Muscle of arm (tissue), 12 donors: ENCODE results near the gene SERINC5. TPM values are rescaled to one million over a fixed set of nuclear protein-coding genes. Genes with fewer than 3 reads are reported as not detected.
"Not testable (repeated sequence)": the region's sequence is repeated elsewhere in the genome, so short reads cannot be mapped to it uniquely, and the experiment has no call there.

Experiments
- DNase-seq: peaks from one replicate; pipeline ENCODE4 v3.0.0-alpha.2; 2013
- polyA plus RNA-seq, 12 donors: library from polyadenylated mRNA; unstranded; fragments of 120-200 nt; gene quantifications; one replicate each; pipeline ENCODE4 v1.2.1, GENCODE V29; 2013; ENCODE audit not compliant: insufficient read length in 12 of 12

SERINC5 gene
- polyA plus RNA-seq, 12 donors, result 16.6 to 171 (median 21.9) TPM

DNA sequence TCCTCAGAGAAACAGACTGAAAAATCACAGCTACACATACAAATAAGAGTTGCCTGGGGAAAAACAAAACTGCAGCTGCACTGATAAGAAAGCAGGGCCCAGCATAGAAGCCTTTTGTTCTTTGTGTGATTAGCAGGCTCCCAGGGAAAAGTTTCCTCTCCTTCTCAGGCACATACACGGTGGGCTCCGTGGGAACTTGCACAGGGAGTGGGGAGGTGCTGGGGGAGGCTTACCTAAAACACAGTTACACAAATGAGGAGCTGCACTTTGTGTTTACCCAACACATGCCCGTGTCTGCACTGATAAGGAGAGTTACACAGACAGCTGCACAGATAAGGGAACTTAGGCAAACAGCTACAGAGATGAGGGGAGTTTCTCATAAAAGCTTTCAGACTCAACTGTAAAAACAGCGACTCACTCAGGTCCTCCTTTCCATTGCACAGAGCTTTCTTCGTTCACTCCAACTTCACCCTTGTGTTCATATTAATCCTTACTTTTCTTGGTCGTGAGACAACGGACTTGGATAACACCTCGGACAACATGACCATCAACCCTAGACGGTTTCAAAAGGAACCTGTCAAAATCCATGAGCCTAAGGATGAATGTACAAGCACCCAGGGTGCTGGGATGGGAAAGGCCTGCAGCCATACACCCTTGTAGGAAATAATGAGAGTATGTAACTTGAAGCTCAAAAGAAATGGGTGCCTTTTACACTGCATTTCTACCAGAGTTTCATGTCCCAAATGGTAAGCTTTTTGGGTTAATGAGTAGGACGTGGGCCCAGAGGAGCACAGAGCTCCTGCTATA, 50.8 kb downstream of the SERINC5 start:
- DNase-seq, result no peak

DNA sequence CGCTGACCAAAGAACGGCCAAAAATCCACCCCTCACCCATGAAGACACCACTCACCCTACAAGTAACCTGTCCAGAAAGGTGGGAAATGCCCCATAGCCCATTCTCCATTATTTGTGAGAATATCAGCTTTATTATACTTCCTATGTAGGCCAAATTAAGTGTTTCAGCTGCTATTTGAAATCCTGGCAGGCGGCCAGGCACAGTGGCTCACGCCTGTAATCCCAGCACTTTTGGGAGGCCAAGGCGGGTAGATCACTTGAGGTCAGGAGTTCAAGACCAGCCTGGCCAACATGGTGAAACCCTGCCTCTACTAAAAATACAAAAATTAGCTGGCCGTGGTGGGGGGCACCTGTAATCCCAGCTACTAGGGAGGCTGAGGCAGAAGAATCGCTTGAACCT, 54.1 kb downstream of the SERINC5 start:
- not testable (repeated sequence) for DNase-seq

DNA sequence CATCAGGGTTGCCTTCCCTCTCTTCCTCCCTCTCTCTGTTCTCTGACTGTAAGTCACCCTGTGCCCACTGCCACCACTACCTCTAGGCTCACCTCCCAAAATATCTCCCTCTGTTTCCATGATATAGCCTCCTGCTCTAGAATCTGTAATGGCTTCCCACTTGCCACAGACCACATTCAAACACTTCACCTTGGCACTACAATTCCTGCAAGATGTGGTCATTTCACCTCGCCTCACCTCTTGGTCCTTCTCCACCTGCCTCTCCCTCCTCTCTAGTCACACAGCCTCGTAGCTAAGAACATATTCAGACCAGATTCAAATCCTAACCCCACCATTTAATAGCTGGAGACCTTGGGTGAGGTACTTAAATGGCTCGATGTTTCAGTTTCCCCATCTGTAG, 56.9 kb downstream of the SERINC5 start:
- DNase-seq, result no peak

DNA sequence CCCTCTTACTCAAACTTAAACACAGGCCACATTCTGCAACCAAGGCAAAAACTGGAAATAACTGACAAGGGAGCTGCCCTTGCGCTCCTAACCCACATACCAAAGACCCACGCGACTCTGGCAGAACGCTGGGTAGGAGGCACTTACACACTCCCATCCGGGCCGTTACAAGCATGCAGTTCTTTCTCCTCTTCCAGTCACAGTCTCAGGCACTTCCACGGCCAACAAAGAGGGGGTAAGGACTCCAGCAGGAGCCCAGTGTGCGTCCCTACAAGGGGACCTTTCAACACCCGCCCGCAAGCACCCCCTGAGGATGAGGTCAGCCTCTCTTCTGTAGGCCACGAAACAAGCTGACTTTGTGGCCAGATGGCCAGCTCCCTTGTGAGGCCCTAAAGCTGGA, 57.4 kb downstream of the SERINC5 start:
- no peak for DNase-seq

DNA sequence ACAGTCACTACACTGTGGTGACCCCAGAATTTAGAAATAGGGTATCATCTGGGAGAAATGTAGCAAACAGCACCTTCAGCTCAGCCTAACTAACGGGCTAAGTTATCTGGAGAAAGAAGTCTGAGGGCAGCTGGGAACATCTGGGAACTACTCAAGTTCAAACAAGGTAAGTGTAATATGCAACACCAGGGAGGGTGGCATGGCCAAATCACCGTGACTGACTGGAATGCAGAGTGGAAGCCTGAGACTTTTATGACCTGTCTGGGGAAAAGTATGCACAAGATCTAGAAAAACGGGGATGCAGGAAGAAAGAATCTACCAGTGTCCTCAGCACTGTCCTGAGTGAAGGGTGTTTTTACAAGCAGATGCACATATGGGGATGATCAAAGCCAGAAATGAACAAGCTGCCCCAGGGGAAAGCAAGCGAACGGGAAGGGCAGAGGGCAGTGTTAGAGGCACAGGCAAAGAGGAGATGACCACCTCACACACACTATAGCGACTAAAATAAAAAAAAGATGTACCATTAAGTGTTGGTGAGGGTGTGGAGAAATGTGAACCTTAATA, 59.9 kb downstream of the SERINC5 start:
- no peak for DNase-seq

DNA sequence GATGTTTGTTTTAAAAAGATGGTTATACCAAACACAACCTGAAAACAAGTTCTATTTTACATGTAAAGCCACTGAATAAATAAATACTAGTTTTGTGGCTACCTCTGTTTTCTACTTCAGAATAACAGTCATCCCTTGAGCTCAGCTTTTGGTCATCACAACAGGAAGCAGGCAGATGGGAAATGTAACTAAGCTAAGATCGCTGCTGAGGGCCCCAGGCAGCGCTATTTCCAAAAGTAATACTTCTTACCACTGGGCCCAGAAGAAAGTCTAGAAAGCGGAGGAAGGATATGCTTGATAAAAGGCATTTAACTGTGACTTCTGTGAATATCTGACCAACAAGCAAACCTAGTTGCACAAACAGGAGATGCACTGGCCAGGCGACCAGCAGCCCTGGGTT, 61.4 kb downstream of the SERINC5 start:
- no peak for DNase-seq

DNA sequence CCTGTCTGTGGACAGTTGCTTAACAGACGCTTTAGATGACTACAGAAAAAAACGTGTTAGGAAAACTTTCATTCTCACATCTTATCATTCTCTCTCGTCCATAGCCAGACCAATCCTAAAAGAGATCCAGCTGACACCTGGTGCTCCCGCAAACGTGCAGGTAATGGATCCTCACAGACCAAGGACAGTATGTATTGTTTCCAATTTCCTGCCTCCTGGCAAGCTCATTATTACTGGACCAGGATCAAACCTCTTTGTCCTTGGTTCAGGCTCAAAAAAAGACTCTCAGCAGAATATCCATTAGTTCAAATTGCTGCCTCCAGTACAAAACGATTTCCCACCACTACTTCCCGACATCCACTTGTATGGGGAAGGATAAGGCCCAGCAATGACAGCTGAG, 62.4 kb downstream of the SERINC5 start:
- DNase-seq, result peak; percentile 41

DNA sequence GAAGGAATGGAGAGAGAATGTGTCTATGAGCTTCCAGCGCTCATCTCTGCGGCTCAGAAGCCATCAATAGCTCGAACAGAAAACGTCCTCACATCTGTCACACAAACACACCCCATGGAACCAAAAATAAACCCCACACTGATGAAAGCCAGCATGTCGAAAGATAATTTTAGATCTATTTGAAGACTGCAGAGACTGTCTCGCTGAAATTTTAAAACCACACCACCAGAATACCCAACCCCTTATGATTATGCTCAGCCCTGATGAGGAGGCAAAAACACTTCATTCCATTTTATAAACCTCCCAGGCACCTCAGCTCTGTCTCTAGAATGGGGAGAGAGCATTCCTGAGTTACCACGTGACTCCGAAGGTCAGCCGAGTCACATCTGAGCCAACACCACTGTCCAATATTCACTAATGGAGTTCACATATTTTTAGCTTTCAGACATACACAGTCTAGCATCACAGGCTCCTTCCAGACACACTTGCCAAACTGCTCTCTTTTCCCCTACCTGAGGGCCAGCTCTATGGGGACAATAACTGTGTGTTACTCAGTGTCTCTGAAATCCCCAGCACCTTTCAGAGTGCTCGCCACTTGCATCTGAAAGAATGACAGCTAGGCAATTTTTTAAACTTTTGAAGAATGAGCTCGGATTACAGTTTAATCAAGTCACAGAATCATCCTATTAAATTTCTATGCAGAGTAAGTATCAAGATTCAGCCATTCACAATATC, 63.2 kb downstream of the SERINC5 start:
- DNase-seq, result peak; percentile 73

DNA sequence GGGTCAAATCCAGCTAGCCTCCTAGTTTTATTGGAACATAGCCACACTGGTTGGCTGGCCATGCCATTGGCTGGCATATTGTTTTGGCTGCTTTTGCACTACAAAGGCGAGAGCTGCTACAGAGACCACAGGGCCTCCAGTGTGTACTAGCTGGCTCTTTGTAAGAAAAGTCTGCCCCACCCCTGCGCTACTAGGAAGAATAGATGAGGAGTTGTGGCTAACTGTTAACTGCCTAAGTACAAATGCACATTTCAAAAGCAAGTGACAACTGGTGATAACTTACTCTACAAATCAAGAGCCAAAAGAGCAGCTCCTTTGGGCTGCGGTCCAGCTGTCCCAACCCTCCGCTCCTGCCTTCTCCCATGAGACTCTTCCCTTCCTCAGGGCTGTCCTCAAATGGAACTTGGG, 63.9 kb downstream of the SERINC5 start:
- peak; percentile 43 for DNase-seq

DNA sequence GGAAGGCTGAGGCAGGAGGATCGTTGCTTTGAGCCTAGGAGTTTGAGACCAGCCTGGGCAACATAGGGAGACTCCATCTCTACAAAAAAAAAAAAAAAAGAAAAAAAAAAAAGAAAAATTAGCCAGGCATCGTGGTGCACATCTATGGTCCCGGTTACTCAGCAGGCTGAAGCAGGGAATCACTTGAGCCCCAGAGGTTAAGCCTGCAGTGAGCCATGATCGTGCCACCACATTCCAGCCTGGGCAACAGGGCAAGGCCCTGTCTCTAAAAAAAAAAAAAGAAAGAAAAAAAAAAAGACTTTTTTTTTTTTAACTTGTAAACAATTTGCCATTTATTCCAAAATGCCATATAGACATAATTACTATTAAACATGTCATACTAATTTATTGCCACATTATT, 64.5 kb downstream of the SERINC5 start:
- no peak for DNase-seq

DNA sequence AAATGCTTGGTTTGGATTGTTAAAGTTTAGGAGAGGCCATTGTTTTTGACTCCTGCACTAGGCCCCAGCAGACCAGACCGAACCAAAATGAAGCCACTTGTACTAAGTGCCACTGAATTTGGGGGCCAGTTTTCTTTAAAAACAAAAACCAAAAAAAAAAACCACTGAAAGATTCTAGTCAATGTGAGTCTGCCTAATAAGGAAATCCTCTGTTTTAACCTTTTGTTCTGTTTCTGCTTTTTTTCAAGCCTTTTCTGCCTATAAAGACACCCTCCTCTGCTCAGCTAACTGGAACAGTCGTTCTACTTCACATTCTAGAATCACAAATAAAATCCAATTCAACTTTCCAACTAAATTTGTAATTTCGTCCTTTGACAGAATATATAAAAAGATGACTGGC, 64.9 kb downstream of the SERINC5 start:
- no peak for DNase-seq

DNA sequence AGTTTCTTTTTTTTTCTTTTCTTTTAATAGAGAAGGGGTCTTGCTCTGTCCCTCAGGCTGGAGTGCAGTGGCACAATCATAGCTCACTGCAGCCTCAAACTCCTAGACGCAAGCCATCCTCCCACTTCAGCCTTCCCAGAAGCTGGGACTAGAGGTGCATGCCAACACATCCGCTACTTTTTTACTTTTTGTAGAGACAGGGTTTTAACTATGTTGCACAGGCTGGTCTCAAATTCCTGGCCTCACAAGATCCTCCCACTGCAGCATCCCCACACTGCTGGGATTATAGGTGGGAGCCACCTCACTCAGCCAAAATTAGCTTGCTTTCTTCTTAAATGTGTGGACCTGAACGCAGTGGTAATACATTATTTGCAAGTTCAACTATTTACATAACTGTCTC, 66.1 kb downstream of the SERINC5 start:
- DNase-seq, result no peak

DNA sequence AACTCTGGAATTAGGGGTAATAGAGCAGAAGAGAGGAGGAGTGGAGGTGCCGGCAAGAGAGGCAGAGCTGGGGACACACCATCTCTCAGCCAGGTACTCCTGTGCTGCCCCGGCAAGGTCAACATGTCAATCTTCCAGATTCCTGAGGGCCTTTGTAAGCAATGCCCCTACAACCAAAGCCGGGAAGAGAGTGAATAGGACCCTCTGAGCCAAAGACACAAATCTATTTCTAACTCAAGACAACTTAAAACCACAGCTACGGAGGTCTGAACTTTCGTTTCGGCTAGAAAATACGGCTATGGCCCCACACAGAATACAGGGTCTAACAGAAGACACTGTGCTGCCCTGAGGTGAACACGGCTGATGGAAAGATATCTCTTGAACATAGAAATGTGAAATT, 66.6 kb downstream of the SERINC5 start:
- DNase-seq, result no peak

DNA sequence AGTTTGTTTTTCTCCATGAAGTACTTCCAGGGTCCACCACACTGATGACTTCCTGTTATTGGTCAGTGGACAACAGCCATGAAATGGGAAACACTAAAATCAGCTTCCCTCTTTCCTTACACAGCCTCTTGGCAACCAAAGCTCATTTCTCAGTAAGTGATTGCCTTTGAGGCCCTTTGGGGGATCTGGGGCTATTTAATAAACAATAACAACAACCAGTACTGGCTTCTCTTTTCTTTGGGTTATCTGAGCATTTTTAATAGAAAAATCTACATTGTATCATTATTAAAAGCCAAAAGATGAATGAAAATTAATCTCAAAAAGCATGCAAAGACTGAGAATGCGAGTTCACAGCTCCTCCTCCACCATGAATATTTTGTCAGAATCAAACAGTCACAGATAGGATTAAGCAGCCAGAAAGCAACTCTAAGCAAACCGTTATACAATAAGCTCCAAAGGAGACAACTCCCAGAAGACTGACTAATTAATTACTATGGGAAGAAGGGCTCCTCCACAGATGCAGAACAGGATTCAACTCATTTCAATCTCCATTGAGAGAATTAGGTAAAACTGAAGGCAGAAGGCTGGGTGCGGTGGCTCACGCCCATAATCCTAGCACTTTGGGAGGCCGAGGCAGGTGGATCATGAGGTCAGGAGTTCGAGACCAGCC, 68.3 kb downstream of the SERINC5 start:
- no peak for DNase-seq

DNA sequence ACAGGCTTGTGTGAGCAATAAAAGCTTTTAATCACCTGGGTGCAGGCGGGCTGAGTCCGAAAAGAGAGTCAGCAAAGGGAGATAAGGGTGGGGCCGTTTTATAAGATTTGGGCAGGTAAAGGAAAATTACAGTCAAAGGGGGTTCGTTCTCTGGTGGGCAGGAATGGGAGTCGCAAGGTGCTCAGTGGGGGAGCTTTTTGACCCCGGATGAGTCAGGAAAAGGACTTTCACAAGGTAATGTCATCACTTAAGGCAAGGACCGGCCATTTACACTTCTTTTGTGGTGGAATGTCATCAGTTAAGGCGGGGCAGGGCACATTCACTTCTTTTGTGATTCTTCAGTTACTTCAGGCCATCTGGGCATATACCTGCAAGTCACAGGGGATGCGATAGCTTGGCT, 70.3 kb downstream of the SERINC5 start:
- not testable (repeated sequence) for DNase-seq

DNA sequence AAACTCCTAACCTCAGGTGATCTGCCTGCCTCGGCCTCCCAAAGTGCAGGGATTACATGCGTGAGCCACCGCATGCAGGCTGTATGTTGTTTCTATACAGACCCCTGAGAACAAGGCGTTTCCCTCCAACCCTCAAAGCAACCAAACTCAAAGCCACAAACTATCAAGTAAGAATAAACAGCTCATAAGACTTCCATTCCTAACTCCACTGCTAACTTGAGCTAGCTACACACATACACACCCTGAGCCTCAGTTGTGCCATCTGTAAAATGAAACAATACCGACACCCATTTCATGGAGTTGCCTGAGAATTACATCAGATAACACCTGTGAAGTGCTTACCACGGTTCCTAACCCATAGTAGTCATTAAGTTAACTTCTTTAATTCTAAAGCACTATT, 70.8 kb downstream of the SERINC5 start:
- DNase-seq, result no peak

DNA sequence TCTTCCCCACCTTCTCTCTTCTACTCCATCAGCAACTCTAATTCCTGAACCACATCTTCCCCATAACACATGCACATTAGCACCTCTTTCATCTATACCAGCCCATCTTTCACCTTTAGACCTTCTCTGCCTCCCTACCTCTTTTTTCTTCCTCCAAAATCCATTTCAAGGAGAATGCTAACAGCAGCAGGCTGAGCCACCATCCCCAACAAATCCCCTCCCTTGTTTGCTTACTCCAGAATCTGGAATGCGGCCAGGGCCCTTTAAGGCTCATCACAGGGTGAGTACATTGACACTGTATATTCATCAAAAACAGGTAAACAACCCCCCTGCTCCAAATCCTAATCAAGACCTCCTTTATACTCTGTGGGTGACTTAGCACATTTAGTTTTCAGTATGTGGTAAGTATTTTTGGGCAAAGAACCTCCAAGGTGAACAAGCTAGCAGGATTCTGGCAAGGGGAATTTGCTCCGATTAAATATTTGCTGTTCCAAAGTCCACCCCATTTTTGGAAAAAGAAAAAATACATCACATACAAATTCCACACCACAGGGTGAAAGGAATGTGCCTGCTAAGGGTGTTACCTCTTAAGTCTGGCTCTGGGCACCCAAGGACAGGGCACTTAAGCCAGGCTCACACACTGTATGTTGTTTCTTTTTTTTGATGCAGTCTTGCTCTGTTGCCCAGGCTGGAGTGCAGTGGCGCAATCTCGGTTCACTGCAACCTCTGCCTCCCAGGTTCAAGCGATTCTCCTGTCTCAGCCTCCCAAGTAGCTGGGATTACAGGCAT, 71.4 kb downstream of the SERINC5 start:
- no peak for DNase-seq

DNA sequence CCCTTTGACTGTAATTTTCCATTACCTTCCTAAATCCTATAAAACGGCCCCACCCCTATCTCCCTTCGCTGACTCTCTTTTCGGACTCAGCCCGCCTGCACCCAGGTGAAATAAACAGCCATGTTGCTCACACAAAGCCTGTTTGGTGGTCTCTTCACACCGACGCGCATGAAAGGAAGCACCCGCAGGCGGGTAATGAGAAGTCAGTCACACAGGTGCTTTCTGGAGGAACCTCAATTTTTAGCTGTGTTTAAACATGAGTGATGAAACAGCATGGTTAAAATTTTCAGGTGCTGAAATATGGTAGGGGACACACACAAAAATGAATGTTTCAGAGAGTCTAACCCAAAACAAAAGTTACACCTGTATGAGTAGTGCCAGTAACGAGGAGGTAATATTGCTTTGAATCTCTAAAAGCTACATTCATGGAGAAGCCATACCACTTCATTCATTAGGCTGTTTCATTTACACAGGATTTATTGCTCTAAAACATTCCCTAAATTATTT, 72.1 kb downstream of the SERINC5 start:
- DNase-seq, result not testable (repeated sequence)

DNA sequence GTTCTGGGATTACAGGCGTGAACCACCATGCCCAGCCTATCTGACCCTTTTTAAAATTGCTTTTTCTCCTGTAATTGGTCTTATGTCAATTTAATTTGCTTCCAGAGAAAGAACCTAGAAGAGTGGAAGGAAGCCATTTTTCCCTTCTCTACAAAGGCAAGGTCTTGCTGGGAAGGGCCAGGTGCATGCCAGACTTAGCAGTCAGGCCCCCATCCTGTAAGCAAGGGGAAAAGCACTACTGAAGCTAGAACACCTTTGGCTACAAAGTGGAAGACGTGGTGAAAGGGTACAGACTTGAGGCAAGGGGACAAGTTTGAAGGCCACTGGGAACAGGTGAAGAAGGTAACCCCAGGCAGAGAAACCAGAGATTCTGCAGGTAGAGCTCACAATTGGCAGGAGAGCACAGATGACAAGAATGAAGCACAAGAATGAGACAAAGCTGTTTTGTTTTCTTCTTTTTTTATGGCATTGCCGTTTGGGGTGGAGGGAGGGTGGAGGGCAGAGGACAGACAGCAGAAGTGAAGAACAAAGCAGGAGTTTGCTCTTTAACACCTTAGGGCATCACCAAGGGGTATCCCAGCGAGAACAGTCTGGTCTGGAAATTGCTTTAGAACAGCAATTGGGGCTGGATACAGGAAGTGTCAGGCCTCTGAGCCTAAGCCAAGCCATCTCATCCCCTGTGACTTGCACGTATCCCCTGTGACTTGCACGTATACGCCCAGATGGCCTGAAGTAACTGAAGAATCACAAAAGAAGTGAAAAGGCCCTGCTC, 72.9 kb downstream of the SERINC5 start:
- DNase-seq, result no peak

DNA sequence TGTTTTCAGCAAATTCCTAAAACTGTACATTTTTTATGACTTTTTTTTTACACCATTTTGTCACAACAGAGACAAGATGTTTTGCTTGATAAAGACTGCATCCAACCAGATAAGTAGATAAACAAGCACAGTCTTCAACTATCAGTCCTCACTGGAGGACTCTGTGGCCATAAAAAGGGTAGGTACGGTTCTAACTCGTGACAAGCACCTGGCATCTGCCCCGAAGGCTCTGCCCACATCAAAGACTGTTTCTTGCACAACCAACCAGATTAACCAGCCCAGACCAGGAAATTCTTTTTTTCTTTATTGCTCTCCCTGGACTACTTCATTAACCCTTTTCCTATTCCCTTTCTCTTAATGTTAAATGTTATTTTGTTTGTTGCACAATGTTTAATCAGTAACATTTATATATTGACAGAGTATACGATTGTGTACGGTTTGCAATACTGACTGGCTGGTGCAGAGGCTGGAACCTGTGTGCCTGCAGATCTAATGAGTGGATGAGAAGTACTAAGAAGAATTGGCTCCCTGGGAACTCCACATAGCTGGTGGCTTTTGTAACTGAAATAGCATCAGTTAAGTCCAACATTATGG, 74.1 kb downstream of the SERINC5 start:
- no peak for DNase-seq
